ENCODE results near the gene GHDC. TPM values are rescaled to one million over a fixed set of nuclear protein-coding genes. Genes with fewer than 3 reads are reported as not detected.

The GHDC gene
- total and polyA plus RNA-seq, 2 of the 13 experiments (the other 11 are each of a cell fraction or from before 2014, with no cell fraction given) = 15.4 to 22.5 TPM

DNA sequence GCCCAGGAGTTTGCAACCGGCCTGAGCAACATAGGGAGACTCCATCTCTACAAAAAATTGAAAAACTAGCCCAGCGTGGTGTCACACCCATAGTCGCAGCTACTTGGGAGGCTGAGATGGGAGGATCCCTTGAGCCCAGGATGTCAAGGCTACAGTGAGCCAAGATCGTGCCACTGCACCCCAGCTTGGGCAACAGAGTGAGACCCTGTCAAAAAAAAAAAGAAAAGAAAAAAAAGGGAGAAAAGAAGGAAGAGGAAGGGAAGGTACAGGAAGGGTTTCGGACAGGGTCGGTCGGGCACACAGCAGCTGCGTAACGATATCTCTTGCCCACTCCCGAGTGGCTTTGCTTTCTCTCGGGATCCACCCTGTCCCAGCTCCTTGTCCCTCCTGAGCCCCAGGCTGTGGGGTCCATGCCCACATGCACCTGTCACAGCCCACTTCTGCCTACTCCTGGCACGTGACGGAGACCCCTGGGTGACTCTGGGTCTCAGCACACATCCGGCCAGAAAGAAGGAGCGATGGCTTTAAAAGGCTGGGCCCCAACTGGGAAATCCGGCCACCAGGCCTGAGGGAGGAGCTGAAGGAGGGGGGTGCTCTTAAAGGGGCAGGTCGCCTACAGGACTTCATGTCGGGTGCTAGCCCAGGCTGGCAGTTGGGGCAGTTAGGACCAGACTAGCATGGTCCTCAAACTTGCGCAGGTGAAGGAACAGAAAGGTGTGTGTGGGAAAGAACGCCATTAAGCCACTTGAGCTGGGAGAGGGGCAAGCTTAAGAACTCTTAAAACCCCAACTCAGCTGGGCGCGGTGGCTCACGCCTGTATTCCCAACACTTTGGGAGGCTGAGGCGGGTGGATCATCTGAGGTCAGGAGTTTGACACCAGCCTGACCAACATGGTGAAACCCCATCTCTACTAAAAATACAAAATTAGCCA lies at the start of gene GHDC (continued):
- TF ChIP-seq, protein P1, sequence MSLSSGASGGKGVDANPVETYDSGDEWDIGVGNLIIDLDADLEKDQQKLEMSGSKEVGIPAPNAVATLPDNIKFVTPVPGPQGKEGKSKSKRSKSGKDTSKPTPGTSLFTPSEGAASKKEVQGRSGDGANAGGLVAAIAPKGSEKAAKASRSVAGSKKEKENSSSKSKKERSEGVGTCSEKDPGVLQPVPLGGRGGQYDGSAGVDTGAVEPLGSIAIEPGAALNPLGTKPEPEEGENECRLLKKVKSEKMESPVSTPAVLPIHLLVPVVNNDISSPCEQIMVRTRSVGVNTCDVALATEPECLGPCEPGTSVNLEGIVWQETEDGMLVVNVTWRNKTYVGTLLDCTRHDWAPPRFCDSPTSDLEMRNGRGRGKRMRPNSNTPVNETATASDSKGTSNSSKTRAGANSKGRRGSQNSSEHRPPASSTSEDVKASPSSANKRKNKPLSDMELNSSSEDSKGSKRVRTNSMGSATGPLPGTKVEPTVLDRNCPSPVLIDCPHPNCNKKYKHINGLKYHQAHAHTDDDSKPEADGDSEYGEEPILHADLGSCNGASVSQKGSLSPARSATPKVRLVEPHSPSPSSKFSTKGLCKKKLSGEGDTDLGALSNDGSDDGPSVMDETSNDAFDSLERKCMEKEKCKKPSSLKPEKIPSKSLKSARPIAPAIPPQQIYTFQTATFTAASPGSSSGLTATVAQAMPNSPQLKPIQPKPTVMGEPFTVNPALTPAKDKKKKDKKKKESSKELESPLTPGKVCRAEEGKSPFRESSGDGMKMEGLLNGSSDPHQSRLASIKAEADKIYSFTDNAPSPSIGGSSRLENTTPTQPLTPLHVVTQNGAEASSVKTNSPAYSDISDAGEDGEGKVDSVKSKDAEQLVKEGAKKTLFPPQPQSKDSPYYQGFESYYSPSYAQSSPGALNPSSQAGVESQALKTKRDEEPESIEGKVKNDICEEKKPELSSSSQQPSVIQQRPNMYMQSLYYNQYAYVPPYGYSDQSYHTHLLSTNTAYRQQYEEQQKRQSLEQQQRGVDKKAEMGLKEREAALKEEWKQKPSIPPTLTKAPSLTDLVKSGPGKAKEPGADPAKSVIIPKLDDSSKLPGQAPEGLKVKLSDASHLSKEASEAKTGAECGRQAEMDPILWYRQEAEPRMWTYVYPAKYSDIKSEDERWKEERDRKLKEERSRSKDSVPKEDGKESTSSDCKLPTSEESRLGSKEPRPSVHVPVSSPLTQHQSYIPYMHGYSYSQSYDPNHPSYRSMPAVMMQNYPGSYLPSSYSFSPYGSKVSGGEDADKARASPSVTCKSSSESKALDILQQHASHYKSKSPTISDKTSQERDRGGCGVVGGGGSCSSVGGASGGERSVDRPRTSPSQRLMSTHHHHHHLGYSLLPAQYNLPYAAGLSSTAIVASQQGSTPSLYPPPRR (CRISPR knock-in tag; IDR thresholded peaks at IDR 0.05; ENCODE audit: borderline replicate concordance) = no peak; the same call in 1 of the 2 replicates
- peak; percentile 91; the same call in 1 of the 2 replicates for TF ChIP-seq ZNF747 (CRISPR knock-in tag; IDR thresholded peaks at IDR 0.05; ENCODE audit: borderline replicate concordance)
- no peak; the same call in 1 of the 2 replicates for TF ChIP-seq NCOA2 (CRISPR knock-in tag; IDR thresholded peaks at IDR 0.05)
- no peak for TF ChIP-seq ETS1 (CRISPR knock-in tag; IDR thresholded peaks at IDR 0.05)
- TF ChIP-seq HOMEZ (CRISPR knock-in tag; IDR thresholded peaks at IDR 0.05; ENCODE audit: low read depth) = peak; percentile 48; the same call in 1 of the 2 replicates
- 0 out of 2 replicates have a peak, but pooled peaks have one; percentile 17 for TF ChIP-seq ZSCAN25 (CRISPR knock-in tag; IDR thresholded peaks at IDR 0.05)
- no peak for TF ChIP-seq ZBTB39 (CRISPR knock-in tag; IDR thresholded peaks at IDR 0.05)
- peak; percentile 97 for TF ChIP-seq SP4 (CRISPR knock-in tag; IDR thresholded peaks at IDR 0.05)
- TF ChIP-seq NFIC (IDR thresholded peaks at IDR 0.05; ENCODE audit: low read length) = no peak
- no peak for TF ChIP-seq ARID3A (IDR thresholded peaks at IDR 0.05; ENCODE audit: low read depth, low read length)
- peak; percentile 13; the same call in 1 of the 2 replicates for TF ChIP-seq MYPOP (CRISPR knock-in tag; IDR thresholded peaks at IDR 0.05)
- 0 out of 2 replicates have a peak, but pooled peaks have one; percentile 70 for TF ChIP-seq ZNF564 (CRISPR knock-in tag; IDR thresholded peaks at IDR 0.05)
- TF ChIP-seq ZNF572 (CRISPR knock-in tag; IDR thresholded peaks at IDR 0.05) = peak; percentile 87
- peak; percentile 31; the same call in 1 of the 2 replicates for TF ChIP-seq KLF11 (CRISPR knock-in tag; IDR thresholded peaks at IDR 0.05)
- no peak for TF ChIP-seq HMGA1 (CRISPR knock-in tag; conservative IDR thresholded peaks at IDR 0.05)
